ENCODE results near the gene COBL. TPM values are rescaled to one million over a fixed set of nuclear protein-coding genes. Genes with fewer than 3 reads are reported as not detected.
"Not testable (repeated sequence)": the region's sequence is repeated elsewhere in the genome, so short reads cannot be mapped to it uniquely, and the experiment has no call there.

Gene COBL
- total RNA-seq, 1 experiment from 2014 or later, result 0.03 TPM

DNA sequence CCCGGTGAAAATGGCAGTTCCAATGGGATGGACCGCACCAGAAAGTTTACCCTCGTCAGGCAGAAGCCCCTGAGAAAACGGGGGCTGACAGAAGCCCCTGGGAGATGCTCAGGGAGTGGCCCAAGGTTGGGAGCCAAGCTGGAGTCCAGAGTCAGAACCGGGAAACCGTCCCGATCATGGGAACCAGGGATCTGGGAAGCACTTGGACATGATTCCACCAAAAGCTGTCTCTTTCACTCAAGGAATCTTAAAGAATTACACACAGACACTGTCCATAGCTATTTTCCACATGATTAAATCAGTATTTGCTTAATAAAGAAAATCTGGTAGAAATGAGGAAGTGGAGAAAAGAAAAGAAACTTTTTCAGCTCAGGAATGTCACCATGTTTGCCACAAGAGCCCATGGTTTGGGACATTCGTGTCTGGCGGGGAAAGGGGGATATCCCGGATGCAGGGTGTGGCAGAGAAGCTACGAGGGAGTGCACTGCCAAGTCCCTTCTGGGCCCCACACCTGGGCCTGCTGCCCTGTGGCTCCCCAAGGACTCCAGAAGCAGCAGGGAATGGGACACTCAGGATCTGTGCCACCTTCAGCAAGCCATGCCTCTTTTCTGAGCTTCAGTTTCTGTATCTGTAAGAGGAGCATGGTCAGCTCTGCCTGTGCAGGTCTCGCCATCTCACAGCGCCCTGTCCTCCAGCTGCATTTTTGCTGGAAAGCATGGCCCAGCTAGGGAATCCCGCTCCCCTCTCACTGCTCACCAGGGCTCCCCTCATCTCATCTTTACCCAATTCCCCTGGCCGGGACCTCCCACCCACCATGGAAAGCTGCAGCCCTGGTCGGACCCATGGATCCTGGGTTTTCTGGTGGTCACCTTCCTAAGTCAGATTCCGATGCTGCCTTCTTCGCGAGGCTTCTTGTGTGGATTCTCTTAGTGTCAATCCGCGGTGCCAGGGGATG is 308.8 kb downstream of the COBL start:
- Histone ChIP-seq H3K4me3 (no peak overlapping the region), H3K27me3 (no peaks in the 10 kb centered on the region), H3K9me3 (no peaks in the 10 kb centered on the region), H3K36me3 (no peaks in the 10 kb centered on the region)
- DNase-seq, result no peak

DNA sequence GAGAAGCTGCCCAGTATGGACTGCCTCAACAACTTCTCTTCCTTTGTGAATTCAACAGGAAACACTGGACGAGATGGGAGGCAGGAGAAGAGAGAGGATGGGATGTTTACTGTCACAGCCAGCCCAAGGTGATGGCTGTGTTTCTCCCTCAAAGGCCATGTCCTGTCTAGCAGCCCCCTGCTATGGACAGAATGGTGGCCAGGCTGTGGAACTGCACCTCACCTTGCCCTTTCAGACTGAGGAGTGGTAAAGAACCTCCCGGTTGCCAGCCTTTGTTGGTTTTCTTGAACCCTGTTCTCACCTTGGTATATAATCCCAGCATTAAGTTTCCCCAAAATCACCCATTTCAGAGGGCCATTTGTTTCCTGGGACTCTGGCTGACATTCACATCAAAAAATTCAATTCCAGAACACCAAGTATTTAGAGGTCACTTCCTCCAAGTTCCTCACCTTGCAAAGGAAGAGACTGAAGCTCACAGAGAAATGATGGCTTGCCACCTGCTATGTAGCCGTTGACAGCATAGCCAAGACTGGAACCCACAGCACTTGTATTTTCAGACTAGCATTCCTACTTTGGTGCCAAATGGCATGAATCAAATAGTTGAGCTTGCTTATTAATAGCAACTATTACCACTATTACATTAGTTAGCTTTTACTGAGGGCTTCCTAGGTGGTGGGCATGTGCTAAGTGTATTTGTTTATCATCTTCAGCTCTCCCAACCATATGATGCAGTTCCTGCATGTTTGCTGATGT is 309.9 kb downstream of the COBL start:
- H3K27me3 ChIP-seq, result no peaks in the 10 kb centered on the region
- no peak overlapping the region for H3K4me3 ChIP-seq
- H3K9me3 ChIP-seq, result no peaks in the 10 kb centered on the region
- no peak for DNase-seq
- H3K36me3 ChIP-seq, result no peaks in the 10 kb centered on the region

DNA sequence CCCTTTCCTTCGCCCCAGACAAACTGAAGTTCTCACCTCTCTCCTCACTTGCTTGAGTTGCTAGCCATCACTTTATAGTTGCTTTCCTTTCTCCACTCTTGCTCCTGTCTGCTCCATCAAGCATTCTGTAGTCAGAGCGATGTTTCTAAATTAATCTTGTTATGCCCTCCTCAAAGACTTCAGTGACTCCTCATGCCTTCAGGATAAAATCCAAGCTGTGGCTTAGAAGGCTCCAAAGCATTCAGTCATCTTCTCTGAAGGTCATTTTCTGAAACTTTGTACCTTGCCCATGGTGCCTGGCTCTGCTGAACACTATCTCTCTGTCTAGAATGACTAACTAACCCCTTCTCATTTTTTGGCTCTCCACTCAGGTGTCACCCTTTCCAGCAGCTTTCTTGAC is 311.5 kb downstream of the COBL start:
- DNase-seq, result no peak
- H3K27me3 ChIP-seq, result no peaks in the 10 kb centered on the region
- 0 out of 2 replicates have a peak, but pooled peaks cover 3% of the 10 kb centered on the region for H3K9me3 ChIP-seq
- H3K36me3 ChIP-seq, result no peaks in the 10 kb centered on the region
- no peak overlapping the region for H3K4me3 ChIP-seq

DNA sequence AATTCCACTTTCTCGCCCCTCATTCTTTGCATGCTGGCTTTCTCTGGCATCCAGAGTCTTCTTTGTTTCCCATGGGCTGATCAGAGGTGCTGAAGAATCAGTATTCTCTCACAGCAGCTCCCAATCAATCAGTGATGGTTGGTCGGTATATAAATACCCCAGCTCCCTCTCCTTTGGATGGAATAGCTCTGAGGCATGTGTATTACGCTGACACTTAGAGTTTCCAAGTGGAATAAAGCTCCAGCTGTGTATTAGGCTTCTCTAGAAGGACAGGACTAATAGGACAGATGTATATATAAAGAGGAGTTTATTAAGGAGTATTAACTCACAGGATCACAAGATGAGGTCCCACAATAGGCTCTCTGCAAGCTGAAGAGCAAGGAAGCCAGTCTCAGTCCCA is 315.7 kb downstream of the COBL start:
- no peak for DNase-seq
- Histone ChIP-seq H3K4me3 (no peak overlapping the region), H3K9me3 (0 out of 2 replicates have a peak, but pooled peaks cover 3% of the 10 kb centered on the region), H3K27me3 (no peaks in the 10 kb centered on the region), H3K36me3 (no peaks in the 10 kb centered on the region)

DNA sequence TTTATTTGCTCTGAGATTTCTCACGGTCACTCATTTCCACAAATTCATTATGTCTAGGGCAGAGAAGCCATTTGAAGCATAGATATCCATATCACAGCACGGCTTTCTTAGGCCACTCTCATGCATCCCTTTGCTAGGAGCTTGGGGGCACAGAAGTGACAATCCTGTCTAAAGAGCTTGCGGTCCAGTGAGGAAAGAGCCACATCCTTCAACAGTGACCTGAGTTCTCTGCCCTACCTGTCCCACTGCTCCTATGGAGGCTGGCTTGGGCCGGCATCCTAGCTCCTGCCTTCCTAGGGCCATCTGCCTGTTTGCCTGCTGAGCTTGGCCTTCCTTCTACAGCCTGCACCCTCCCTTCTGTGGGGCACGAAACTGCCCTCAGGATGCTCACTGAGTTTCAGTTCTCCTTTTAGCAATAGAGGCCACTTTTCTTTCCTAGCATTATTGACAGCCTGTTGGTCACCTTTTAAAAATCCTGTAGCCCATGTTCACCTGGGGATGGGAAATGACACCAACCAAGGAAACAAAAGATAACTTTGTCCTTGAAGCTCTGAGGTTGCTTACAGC is 321.8 kb downstream of the COBL start:
- no peaks in the 10 kb centered on the region for H3K27me3 ChIP-seq
- H3K4me3 ChIP-seq, result no peak overlapping the region
- H3K9me3 ChIP-seq, result 0 out of 2 replicates have a peak, but pooled peaks cover 2% of the 10 kb centered on the region
- no peak for DNase-seq
- no peaks in the 10 kb centered on the region for H3K36me3 ChIP-seq

DNA sequence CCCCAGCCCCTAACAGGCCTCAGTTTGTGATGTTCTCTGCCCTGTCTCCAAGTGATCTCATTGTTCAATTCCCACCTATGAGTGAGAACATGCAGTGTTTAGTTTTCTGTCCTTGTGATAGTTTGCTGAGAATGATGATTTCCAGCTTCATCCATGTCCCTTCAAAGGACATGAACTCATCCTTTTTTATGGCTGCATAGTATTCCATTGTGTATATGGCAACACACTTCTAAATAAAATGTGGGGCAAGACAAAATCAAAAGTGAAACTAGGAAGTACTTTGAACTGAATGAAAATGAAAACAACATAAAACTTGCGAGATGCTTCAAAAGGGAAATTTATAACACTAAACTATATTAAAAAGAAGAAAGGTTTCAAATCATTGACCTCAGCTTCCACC is 326.4 kb downstream of the COBL start:
- H3K9me3 ChIP-seq, H3K27me3 ChIP-seq, H3K36me3 ChIP-seq, DNase-seq, H3K4me3 ChIP-seq: not testable (repeated sequence)

DNA sequence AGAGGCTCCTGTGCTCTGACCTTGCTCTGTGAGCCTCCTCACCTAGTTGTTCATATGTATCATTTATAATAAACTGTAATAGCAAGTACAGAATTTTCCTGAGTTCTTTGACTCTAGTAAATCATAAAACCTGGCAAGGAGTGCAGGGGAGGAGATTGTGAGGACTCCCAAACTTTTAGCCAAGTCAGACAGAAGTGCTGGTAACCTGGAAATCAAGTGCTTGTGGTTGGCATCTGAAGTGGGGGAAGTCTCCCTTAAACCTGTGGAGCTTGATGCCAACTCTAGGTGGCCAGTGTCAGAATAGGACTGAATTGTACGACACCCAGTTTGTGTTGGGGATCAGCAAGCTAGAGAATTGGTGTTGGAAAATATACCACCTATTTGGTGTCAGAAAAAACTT is 327.6 kb downstream of the COBL start:
- Histone ChIP-seq H3K9me3 (0 out of 2 replicates have a peak, but pooled peaks cover 2% of the 10 kb centered on the region), H3K4me3 (no peak overlapping the region), H3K36me3 (no peaks in the 10 kb centered on the region), H3K27me3 (no peaks in the 10 kb centered on the region)
- DNase-seq, result no peak

DNA sequence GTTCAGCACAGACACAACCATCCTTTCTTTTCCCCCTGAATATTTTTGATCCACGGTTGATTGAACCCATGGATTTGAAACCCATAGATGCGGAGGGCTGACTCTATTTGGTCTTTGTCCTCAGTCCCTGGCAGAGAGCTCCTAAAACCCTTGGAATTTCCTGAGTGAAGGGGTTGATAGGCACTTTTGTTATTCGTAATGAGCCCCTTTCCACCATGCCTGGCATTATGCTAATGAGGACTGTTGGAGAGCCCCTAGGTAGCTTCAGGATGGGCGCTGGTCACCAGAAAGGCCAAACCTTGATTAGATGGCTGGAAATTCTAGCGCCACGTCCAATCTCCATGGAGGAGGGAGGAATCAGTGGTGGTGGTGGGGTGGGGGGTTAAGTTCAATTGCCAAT is 328.1 kb downstream of the COBL start:
- Histone ChIP-seq H3K27me3 (no peaks in the 10 kb centered on the region), H3K4me3 (no peak overlapping the region), H3K9me3 (0 out of 2 replicates have a peak, but pooled peaks cover 2% of the 10 kb centered on the region), H3K36me3 (no peaks in the 10 kb centered on the region)
- DNase-seq, result no peak

DNA sequence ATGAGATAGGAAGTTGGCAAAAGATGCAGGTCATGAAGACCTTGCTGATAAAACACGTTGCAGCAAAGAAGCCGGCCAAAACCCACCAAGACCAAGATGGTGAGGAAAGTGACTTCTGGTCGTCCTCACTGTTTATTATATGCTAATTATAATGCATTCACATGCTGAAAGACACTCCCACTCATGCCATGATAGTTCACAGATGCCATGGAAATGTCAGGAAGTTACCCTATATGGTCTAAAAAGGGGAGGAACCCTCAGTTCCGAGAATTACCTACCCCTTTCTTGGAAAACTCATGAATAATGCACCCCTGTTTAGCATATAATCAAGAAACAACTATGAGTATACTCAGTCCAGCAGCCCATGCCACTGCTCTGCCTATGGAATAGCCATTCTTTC is 331.5 kb downstream of the COBL start:
- Histone ChIP-seq H3K36me3 (no peaks in the 10 kb centered on the region), H3K27me3 (no peaks in the 10 kb centered on the region), H3K9me3 (no peaks in the 10 kb centered on the region), H3K4me3 (no peak overlapping the region)
- no peak for DNase-seq

DNA sequence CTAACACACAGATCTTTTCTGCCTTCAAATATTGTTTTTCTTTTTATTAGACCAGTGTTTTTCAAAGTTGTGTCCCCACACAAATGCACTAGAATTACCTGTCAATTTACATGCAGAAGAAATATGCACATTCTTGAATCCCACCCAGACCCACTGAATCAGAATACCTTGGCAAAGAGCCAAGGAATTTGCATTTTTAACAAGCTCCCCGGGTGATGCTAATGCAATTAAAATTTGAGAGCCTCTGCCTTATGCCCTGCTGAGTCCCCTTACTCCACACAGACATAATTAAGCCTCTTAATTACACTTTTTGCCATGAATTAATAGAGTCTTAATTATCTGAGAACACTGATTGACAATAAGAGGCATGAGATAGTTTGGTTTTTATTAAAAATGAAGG is 332.8 kb downstream of the COBL start:
- Histone ChIP-seq H3K9me3 (no peaks in the 10 kb centered on the region), H3K36me3 (no peaks in the 10 kb centered on the region), H3K27me3 (no peaks in the 10 kb centered on the region), H3K4me3 (no peak overlapping the region)
- DNase-seq, result no peak

DNA sequence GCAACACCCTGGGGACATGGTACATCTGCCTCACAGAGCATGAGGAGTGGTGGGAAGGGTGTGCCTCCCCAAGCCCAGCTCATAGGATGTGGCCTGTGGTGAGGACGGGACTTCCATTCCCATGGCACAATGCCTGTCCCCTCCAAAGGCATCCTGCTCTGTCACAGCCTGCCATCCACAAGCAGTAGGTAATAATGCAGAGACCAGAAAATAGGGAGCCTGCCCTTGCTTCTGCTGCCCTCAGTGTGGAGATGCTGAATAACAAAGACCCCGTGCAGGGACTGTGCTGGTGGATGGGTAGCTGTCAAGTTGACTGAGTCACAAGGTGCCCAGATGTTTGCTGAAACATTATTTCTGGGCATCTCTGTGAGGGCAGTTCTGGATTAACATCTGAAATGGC is 334.0 kb downstream of the COBL start:
- H3K4me3 ChIP-seq, result no peak overlapping the region
- H3K27me3 ChIP-seq, result no peaks in the 10 kb centered on the region
- H3K9me3 ChIP-seq, result no peaks in the 10 kb centered on the region
- H3K36me3 ChIP-seq, result no peaks in the 10 kb centered on the region
- no peak for DNase-seq

DNA sequence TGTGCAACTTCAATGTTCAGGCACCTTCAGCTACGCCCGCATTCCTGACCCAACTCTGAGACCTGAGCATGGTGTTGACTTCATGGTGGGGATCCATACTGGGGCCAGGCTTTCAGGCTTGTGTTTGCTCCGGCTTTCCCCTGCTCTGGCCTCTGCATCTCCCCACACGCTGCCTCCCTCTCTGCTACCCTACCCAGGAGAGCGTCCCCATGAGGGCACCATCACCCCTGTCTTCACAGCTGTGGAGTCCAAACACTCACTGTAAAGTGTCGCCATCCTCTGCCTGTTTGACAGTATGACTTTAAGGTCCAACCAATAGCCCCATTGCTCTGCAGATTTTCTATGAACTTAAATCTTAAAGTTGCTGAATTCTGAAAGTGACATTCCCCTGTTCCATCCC is 334.9 kb downstream of the COBL start:
- Histone ChIP-seq H3K4me3 (no peak overlapping the region), H3K9me3 (no peaks in the 10 kb centered on the region; the same call in 1 of the 2 replicates), H3K27me3 (no peaks in the 10 kb centered on the region), H3K36me3 (no peaks in the 10 kb centered on the region)
- no peak for DNase-seq

DNA sequence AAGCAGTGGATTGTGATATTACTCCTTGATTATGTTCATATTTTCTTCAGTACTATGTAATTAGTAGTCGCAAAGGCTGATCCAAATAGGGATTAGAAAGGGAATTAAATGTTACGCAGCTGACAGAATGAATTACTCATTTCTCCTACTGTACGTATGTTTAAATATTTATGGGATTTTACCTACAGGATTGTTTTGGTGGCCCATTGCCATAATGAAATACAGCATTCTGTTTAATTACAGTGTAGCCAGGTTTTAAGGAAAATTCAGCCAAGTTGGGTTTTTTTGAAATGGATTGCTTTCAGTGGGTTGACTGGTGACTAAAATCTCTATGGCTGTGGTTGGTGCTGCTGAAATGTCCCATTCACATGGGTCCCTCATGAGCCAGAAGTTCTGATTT is 336.2 kb downstream of the COBL start:
- Histone ChIP-seq H3K36me3 (no peaks in the 10 kb centered on the region), H3K9me3 (peaks cover 2% of the 10 kb centered on the region; the same call in 1 of the 2 replicates), H3K4me3 (no peak overlapping the region), H3K27me3 (no peaks in the 10 kb centered on the region)
- no peak for DNase-seq

DNA sequence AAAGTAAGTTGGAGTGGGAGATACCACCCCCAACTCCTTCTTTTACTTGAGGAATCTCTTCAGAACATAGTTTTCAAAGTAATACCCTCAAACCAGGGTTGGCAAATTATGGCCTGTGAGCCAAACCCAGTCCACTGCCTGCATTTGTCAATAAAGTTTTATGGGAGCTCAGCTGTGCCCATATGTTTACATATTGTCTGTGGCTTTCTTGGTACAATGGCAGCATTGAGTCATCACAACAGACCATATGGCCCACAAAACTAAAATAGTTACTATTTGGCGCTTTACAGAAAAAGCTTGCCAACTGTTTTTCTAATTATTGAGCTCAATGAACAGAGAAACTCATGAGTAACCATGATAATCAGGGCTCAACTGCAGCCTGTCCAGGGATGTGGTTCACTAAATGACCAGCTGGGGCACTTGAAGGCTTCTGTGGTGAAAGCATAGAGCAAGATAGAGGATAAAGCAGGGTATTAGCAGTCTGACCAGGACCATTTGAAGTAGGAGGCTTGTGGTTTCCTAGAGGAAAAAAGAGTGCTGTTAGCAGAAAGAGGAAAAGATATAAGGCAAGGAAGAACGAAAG is 337.9 kb downstream of the COBL start:
- no peaks in the 10 kb centered on the region for H3K27me3 ChIP-seq
- peak; percentile 23 for DNase-seq
- no peak overlapping the region for H3K4me3 ChIP-seq
- H3K36me3 ChIP-seq, result no peaks in the 10 kb centered on the region
- H3K9me3 ChIP-seq, result peaks cover 2% of the 10 kb centered on the region; the same call in 1 of the 2 replicates

DNA sequence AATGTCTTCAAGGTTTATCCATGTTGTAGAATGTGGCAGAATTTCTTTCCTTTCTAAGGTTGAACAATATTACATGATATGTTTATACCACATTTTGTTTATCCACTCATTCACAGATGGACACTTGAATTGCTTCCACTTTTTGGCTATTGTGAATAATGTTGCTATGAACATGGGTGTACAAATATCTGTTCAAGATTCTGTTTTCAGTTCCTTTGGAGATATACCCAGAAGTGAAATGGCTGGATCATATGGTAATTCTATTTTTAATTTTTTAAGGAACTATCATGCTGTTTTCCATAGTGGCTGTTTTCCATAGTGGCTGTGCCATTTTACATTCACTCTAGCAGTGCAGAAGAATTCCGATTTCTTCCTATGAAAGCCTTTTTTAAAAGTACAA is 339.2 kb downstream of the COBL start:
- H3K27me3 ChIP-seq, result no peaks in the 10 kb centered on the region
- DNase-seq, result no peak
- peaks cover 2% of the 10 kb centered on the region; the same call in 1 of the 2 replicates for H3K9me3 ChIP-seq
- no peaks in the 10 kb centered on the region for H3K36me3 ChIP-seq
- no peak overlapping the region for H3K4me3 ChIP-seq

DNA sequence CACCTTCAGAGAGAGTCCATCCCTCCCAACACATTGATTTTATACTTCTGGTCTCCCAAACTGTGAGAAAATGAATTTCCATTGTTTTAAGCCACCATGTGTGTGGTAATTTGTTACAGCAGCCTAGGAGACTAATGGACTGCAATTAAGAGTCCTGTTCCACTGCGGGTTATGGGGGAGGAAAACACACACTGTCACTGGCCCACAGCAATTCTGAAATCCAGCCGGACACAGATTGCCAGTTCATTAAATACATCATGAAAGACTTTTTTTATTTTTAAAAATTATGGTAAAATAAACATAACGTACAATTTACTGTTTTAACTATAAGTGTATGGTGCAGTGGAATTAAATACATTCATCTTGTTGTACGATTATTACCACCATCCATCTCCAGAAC is 340.5 kb downstream of the COBL start:
- no peak overlapping the region for H3K4me3 ChIP-seq
- no peak for DNase-seq
- H3K27me3 ChIP-seq, result no peaks in the 10 kb centered on the region
- H3K9me3 ChIP-seq, result peaks cover 2% of the 10 kb centered on the region; the same call in 1 of the 2 replicates
- no peaks in the 10 kb centered on the region for H3K36me3 ChIP-seq

DNA sequence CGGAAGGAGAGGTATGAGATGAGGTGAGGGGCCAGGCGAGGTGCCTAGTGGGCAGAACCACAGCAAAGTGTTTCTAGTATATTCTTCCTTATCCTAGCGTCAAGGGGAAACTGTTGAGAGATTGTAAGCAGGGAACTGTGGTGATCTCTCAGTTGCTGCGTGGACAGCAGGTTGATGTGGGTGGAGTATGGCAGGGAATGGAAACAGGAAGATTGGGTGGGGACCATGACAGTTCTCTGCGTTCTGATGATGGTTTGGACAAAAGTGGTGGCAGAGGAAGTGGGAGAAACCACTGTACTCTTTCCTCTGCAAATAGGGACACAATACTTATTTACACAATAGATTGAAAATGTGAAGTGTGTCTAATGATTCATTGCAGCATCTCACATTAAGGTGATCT is 342.4 kb downstream of the COBL start:
- H3K27me3 ChIP-seq, result no peaks in the 10 kb centered on the region

More for the DNA sequence above, 342.4 kb downstream of the COBL start:
- no peaks in the 10 kb centered on the region for H3K36me3 ChIP-seq
- H3K9me3 ChIP-seq, result peaks cover 2% of the 10 kb centered on the region; the same call in 1 of the 2 replicates
- H3K4me3 ChIP-seq, result no peak overlapping the region
- no peak for DNase-seq
